CD4-positive, alpha-beta T cell treated with Interleukin-15 for 1 hour (primary cell): ENCODE results near the gene SLC16A8.
"Not testable (repeated sequence)": the region's sequence is repeated elsewhere in the genome, so short reads cannot be mapped to it uniquely, and the experiment has no call there.

Source experiments
- DNase-seq: peaks from one replicate; pipeline ENCODE4 v3.0.0-alpha.2; 2020

SLC16A8 gene

GRCh38 chr22:38085501-38085900 lies 1.5 kb upstream of the SLC16A8 start:
- DNase-seq, result no peak

GRCh38 chr22:38085056-38085455 lies 1.1 kb upstream of the SLC16A8 start:
- no peak for DNase-seq

GRCh38 chr22:38082986-38083710 lies 836 bp downstream of the SLC16A8 start:
- no peak for DNase-seq

GRCh38 chr22:38081941-38082828 lies 1.8 kb downstream of the SLC16A8 start:
- no peak for DNase-seq

- no peak for DNase-seq
Observed at GRCh38 chr22:38081636-38081940, 2.4 kb downstream of the SLC16A8 start.

- DNase-seq, result no peak
Observed at GRCh38 chr22:38080850-38081635, 2.9 kb downstream of the SLC16A8 start.

GRCh38 chr22:38080474-38080849 lies 3.5 kb downstream of the SLC16A8 start:
- no peak for DNase-seq

- no peak for DNase-seq
Observed at GRCh38 chr22:38079804-38080203, 4.2 kb downstream of the SLC16A8 start.

- DNase-seq, result not testable (repeated sequence)
Observed at GRCh38 chr22:38079208-38079607, 4.8 kb downstream of the SLC16A8 start.

GRCh38 chr22:38078046-38078840 lies 5.7 kb downstream of the SLC16A8 start:
- no peak for DNase-seq

GRCh38 chr22:38077595-38077994 lies 6.4 kb downstream of the SLC16A8 start:
- no peak for DNase-seq

- DNase-seq, result no peak
Observed at GRCh38 chr22:38077096-38077495, 6.9 kb downstream of the SLC16A8 start.

GRCh38 chr22:38075961-38076360 lies 8.0 kb downstream of the SLC16A8 start:
- no peak for DNase-seq

- no peak for DNase-seq
Observed at GRCh38 chr22:38075105-38075825, 8.7 kb downstream of the SLC16A8 start.

GRCh38 chr22:38074181-38075104 lies 9.5 kb downstream of the SLC16A8 start:
- no peak for DNase-seq

GRCh38 chr22:38073150-38074130 lies 10.5 kb downstream of the SLC16A8 start:
- DNase-seq, result no peak

GRCh38 chr22:38072322-38073149 lies 11.4 kb downstream of the SLC16A8 start:
- DNase-seq, result no peak
